ENCODE measurements around the gene PRTN3.
"Not testable (repeated sequence)": the region's sequence is repeated elsewhere in the genome, so short reads cannot be mapped to it uniquely, and the experiment has no call there.

The PRTN3 gene

DNA sequence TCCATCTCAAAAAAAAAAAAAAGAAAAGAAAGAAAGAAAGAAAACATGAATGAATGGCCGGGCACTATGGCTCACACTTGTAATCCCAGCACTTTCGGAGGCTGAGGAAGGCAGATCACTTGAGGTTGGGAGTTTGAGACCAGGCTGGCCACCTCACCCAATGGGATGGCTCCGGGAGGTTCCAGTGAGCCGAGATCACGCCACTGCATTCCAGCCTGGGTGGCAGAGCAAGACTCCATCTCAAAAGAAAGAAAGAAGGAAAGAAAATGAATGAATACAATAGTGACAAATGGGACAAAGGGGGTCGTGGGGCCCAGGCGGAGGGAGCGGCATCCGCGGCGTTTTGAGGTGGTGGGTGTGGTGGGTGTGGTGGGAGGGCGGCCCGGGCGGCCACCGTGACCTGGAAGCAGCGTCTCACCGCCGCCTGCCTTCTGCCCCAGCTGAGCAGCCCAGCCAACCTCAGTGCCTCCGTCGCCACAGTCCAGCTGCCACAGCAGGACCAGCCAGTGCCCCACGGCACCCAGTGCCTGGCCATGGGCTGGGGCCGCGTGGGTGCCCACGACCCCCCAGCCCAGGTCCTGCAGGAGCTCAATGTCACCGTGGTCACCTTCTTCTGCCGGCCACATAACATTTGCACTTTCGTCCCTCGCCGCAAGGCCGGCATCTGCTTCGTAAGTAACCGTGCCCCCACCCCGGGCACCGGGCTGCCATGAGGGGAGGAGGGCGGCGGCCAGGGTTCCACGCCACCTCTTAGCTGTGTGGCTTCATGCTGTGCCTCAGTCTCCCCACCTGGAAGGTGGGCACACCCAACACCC is 5.1 kb downstream of the PRTN3 start:
- DNase-seq (ENCODE audit: low spot score): no peak

DNA sequence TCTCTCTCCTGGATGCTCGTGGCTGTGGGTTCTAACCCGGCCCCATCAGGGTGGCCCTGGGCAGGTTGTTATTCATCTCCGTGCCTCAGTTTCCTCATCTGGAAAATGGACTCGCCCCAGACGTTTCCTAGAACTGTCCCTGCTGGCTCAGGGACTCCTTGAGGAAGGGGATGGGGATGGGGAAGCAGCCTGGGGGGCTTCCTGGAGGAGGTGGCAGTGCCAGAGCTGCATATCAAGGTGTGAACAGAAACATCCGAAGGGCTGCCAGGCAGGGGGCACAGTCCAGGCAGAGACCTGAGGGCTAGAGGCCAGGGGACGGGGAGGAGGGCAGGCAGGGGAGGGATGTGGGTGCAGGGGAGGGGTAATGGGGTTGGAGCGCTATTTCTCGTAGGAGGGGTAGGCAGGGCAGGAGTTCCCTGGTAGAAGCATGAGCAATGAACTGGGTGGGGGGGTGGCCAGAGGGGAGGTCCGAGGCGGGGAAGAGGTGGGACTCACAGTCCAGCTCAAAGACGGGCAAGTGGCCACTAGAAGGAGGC is 7.7 kb downstream of the PRTN3 start:
- DNase-seq (ENCODE audit: low spot score): no peak

DNA sequence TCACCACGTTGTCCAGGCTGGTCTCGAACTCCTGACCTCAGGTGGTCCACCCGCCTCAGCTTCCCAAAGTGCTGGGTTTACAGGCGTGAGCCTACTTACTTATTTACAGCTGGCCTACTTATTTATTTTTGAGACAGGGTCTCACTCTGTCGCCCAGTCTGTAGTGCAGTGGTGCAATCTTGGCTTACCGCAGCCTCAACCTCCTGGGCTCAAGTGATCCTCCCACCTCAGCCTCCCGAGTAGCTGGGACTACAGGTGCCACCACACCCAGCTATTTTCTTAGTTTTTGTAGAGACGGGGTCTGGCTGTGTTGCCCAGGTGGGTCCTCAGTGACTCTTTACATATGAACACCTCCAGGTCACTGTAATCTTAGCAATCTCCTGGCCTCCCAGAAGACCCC is 8.4 kb downstream of the PRTN3 start:
- not testable (repeated sequence) for DNase-seq (ENCODE audit: low spot score)

DNA sequence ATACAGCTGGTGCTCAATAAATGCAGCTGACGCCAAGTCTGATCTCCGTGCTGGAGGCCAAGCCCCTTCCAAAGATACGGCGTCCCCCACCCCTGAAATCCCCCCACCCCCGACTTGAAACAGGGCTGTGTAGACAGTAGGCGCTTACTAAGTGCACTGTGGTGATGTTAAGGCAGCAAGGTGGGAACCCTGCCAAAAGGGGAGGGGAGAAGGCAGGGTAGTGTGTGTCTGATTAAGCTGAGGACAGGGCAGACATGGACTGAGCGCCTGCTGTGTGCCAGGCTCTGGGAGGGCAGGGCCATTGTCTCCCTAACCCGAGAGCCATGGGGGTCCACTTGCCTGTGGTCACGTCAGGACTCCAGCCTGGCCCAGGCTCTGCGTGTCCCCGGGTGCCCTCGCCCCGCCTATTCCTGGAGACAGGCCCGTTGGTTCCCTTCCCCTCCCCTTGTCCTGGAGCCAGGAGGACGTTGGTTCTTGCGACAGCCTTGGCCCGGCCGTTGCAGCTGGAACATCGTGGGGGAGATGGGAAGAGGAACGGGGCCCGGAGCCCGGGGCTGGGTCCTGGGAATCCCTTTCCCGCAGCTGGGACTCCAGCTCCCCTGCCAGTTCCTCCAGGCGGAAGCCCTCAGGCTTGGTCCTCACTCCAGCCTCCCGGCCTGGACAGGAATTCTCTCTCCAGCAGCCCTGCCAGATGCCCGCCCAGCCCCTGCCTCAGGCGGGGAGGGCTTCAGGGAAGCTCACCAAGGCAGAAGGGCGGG is 9.6 kb downstream of the PRTN3 start:
- peak; percentile 65 for DNase-seq (ENCODE audit: low spot score)

DNA sequence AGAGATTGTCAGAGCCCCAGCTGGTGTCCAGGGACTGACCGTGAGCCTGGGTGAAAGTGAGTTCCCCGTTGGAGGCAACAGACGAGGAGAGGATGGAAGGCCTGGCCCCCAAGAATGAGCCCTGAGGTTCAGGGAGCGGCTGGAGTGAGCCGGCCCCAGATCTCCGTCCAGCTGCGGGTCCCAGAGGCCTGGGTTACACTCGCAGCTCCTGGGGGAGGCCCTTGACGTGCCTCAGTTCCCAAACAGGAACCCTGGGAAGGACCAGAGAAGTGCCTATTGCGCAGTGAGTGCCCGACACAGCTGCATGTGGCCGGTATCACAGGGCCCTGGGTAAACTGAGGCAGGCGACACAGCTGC is 10.2 kb downstream of the PRTN3 start:
- DNase-seq (ENCODE audit: low spot score): no peak

DNA sequence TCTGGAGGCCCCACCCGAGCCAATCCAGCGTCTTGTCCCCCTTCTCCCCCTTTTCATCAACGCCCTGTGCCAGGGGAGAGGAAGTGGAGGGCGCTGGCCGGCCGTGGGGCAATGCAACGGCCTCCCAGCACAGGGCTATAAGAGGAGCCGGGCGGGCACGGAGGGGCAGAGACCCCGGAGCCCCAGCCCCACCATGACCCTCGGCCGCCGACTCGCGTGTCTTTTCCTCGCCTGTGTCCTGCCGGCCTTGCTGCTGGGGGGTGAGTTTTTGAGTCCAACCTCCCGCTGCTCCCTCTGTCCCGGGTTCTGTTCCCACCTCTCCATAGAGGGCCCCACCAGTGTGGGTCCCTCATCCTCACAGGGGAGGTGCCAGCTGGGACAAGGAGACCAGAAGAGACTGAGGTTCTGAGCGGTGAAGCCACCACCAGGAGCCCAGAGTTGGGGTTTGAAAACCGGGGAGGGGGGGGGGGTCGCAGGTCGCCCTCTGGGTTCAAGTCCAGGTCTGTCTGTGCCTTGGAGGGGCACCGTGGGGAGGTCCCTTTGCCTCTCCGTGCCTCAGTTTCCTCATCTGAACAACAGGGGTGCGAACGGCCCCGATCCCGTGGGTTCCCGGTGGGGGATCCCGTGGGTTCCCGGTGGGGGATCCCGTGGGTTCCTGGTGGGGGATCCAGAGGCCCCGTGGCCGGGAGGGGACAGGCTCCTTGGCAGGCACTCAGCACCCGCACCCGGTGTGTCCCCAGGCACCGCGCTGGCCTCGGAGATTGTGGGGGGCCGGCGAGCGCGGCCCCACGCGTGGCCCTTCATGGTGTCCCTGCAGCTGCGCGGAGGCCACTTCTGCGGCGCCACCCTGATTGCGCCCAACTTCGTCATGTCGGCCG is 11.6 kb downstream of the PRTN3 start, which contains the start of gene ELANE:
Gene ELANE (plus strand): TSS at position 168 of the 878 bp plus-strand sequence. CDS start 26 bp downstream, at position 194.
- no peak for DNase-seq (ENCODE audit: low spot score)

DNA sequence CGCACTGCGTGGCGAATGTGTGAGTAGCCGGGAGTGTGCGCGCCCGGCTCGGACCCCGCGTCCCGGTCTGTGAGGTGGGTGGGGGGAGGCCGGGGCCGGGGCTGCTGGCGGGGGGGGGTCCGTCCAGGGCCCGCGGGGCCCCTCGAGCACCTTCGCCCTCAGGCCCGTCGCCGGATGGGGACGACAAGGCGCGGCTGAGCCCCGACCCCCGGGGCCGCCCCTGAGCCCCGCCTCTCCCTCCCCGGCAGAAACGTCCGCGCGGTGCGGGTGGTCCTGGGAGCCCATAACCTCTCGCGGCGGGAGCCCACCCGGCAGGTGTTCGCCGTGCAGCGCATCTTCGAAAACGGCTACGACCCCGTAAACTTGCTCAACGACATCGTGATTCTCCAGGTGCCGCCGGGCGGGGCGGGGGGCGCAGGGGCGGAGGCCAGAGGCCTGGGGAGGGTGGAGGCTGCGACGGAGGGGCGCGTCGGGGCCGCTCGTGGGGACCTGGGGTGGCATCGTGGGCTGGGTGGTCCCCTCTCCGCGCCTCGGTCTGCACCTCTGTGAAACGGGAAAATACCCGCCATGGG is 12.3 kb downstream of the PRTN3 start:
- no peak for DNase-seq (ENCODE audit: low spot score)

DNA sequence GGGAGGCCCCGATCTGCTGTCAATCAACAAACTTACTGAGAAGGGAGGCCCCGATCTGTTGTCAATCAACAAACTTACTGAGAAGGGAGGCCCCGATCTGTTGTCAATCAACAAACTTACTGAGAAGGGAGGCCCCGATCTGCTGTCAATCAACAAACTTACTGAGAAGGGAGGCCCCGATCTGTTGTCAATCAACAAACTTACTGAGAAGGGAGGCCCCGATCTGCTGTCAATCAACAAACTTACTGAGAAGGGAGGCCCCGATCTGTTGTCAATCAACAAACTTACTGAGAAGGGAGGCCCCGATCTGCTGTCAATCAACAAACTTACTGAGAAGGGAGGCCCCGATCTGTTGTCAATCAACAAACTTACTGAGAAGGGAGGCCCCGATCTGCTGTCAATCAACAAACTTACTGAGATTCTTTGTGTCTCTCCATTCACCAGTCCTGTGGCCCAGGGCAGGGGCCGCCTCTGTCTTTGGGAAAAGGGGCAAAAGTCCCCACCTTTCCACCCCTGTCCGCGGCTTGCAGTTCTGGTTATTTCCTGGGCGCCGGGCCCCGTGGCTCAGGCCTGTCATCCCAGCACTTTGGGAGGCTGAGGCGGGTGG is 12.9 kb downstream of the PRTN3 start:
- not testable (repeated sequence) for DNase-seq (ENCODE audit: low spot score)

DNA sequence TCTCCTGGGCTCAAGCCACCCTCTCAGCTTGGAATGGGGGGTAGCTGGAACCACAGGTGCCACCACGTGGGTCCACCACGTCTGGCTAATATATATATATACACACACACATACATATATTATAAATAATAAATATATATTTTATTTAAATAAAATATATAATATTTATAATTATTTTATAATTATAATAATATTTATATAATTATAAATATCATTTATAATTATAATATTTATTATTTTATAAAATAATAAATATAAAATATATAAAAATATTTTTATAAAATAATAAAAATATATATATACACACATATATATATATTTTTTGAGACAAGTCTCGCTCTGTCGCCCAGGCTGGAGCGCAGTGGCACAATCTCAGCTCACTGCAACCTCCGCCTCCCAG is 13.8 kb downstream of the PRTN3 start:
- no peak for DNase-seq (ENCODE audit: low spot score)

DNA sequence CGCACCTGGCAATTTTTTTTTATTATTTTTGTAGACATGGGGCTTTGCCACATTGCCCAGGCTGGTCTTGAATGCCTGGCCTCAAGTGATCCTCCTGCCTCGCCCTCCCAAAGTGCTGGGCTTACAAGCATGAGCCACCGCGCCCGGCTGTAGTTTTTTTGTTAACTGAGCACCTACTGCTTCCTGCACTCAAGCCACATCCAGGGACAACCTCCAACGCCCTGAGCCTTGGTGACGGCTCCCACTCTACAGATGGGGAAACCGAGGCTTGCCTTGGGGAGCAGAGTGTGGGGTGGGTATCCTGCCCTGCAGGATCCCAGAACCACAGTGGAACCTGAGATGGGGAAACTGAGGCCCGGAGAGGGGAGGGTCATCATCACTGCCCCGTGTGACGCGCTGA is 14.3 kb downstream of the PRTN3 start:
- DNase-seq (ENCODE audit: low spot score): no peak

DNA sequence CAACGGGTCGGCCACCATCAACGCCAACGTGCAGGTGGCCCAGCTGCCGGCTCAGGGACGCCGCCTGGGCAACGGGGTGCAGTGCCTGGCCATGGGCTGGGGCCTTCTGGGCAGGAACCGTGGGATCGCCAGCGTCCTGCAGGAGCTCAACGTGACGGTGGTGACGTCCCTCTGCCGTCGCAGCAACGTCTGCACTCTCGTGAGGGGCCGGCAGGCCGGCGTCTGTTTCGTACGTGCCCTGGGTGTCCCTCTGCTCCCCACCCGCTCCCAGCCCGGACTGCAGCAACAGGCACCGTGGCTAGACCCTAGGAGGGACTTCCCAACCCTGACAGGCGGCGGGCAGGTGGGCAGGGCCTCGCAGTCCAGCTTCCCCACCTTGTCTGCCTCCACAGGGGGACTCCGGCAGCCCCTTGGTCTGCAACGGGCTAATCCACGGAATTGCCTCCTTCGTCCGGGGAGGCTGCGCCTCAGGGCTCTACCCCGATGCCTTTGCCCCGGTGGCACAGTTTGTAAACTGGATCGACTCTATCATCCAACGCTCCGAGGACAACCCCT is 14.8 kb downstream of the PRTN3 start:
- DNase-seq (ENCODE audit: low spot score): no peak

DNA sequence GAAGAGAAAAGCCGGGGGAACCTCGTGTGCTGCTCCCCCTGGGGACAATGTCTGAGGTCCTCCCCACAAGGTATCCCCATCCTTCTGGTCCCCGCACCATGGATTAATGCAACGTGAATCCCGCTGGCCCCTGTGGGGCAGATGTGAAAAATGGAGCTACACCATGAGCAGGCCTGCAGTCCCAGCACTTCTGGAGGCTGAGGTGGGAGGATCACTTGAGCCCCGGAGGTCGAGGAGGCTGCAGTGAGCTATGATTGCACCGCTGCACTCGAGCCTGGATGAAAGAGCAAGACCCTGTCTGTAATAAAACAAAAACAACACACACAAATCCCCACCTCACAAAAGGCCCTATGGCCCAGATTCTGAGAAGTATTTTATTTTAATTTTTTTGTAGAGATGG is 17.5 kb downstream of the PRTN3 start:
- DNase-seq (ENCODE audit: low spot score): no peak

DNA sequence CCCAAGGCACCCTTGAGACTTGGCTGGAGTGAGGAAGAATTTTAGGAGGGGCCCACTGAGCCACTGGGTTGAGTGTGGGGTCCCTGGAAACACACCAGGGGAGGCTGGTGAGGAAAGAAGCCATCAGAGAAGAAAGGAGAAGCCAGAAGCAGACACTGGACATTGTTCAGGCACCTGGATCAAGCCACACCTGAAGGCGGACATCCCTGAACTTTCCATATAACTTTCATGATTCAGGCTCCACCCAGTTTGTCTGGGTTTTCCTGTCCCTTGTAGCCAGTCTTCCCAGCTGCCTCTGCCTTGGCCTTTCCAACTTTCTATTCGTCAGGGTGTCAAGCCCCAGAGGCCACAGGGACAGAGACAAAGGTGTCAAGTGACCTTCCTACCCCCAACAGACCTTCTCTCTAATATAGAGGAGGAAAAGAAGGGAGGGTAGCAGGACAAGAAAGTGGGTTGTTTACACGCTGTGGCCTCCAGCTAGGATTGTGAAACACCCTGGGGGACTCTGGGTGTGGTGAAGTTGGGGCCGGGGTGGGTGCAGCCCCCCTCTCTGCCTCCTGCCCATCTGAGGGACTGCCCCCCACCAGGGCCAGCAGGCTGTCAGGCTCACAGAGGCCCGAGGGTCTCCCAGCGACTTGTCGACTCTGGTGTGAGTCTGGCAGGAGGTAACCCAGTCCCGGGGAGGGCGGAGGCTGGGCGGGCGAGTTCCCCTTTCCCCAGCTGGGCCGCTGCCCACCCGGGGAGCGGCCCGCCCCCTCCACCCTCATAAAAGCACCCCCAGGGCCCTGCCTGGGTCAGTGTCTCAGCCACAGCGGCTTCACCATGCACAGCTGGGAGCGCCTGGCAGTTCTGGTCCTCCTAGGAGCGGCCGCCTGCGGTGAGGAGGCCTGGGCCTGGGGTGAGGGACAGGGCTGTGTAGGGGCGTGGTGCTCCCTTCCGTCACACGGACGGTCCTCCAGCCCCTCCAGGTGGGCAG is 18.4 kb downstream of the PRTN3 start, which contains the start of gene CFD:
Gene CFD (plus strand): TSS at position 797 of the 976 bp plus-strand sequence. CDS start 26 bp downstream, at position 823.
- DNase-seq (ENCODE audit: low spot score): no peak

DNA sequence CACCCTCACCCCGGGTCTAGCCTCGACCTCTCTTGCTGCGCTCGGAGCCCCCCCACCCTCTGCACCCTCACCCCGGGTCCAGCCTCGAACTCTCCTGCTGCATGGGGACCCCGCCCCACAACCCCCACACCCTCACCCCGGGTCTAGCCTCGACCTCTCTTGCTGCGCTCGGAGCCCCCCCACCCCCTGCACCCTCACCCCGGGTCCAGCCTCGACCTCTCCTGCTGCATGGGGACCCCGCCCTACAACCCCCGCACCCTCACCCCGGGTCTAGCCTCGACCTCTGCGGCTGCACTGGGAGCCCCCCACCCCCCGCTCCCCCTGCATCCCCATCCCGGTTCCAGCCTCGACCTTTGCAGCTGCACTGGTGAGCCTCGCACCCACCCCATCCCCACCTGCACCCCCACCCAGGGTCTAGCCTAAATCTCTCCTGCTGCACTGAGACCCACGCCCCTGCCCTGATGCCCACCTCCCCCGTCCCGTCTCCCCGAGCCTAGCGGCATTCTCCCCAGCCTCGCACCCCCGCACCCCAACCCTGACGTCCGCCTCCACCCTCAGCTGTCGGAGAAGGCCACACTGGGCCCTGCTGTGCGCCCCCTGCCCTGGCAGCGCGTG is 20.4 kb downstream of the PRTN3 start:
- DNase-seq (ENCODE audit: low spot score): no peak

DNA sequence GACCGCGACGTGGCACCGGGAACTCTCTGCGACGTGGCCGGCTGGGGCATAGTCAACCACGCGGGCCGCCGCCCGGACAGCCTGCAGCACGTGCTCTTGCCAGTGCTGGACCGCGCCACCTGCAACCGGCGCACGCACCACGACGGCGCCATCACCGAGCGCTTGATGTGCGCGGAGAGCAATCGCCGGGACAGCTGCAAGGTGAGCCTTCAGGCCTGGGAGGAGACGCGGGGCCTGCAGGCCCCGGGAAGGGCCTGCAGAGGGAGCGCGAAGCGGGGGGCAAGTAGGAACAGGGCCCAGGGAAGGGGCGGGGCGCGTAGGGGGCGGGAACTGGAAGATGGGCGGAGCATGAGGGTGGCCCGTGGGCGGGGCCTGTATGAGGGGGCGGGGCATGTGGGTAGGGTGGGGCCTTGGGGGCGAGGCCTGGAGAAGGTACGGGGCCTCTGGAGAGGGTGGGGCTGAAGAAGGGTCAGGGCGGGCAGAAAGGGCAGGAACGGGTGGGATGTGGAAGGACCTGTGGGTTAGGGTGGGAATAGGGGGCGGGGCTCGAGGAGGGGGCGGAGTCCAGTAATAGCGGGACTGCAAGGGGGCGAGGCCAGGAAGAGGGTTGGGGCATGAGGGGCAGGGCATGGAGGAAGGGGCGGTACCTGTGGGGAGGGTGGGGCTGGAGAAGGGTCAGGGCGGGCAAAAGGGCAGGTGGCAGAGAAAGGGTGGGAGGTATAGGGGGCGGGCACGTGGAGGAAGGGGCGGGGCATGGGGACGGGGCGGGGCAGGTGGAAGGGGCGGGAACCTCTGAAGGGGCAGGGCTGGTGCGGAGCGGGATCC is 21.2 kb downstream of the PRTN3 start:
- peak; percentile 93 for DNase-seq (ENCODE audit: low spot score)

DNA sequence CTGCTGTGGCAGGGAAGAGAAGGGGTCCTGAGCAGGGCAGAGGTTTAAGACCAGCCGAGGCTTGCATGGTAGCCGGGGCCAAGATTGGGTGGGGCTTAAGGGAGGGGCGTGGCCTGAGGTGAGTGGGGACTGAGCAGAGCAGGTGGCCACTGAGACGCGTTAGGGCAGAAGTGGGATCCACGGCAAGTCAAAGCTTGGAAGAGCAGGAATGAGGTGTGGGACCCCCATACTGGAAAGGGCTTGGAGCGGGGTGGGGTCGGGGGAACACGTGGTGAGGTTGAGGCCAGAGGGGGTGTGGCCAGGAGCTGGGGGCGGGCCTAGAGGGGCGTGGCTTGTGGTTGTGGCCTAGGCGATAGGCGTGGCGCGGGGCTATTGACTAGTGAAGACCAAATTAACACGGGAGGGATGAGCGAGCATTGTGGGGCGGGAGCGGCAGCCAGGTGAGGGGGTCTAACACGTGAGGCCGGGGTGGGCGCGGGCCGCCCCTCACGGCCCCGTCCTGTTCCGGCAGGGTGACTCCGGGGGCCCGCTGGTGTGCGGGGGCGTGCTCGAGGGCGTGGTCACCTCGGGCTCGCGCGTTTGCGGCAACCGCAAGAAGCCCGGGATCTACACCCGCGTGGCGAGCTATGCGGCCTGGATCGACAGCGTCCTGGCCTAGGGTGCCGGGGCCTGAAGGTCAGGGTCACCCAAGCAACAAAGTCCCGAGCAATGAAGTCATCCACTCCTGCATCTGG is 21.9 kb downstream of the PRTN3 start:
- peak; percentile 88 for DNase-seq (ENCODE audit: low spot score)

DNA sequence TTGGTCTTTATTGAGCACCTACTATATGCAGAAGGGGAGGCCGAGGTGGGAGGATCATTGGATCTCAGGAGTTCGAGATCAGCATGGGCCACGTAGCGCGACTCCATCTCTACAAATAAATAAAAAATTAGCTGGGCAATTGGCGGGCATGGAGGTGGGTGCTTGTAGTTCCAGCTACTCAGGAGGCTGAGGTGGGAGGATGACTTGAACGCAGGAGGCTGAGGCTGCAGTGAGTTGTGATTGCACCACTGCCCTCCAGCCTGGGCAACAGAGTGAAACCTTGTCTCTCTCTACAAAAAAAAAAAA is 22.5 kb downstream of the PRTN3 start:
- DNase-seq (ENCODE audit: low spot score): no peak

DNA sequence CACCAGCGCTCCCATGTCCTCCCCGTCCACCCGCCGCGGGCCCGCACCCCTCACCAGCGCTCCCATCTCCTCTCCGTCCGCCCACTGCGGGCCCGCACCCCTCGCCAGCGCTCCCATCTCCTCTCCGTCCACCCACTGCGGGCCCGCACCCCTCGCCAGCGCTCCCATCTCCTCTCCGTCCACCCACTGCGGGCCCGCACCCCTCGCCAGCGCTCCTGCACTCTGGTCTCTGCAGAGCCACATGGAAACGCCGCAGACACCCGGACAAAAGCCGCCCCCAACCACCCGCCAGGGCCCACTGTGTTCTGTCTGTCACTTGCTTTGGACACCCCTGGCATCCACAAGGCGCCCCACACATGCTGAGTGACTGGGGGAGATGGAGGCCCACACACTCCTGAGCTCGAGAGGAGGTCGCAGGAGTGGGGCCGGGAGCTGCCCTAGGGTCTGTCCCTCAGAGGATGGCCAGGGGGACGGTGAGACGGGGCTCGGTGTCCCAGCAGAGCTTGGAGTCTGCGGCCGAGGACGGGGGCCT is 26.0 kb downstream of the PRTN3 start:
- DNase-seq (ENCODE audit: low spot score): no peak

All from ecto neural progenitor cell (in vitro differentiated cells).